Smooth muscle cell (in vitro differentiated cells): ENCODE data around the gene MTG2. TPM values are rescaled to one million over a fixed set of nuclear protein-coding genes. Genes with fewer than 3 reads are reported as not detected.

Source experiments
- DNase-seq: peaks from one replicate; lab custom pipeline; 2025; ENCODE audit not compliant: unreplicated experiment; lab: John Stamatoyannopoulos, UW
- H2AFZ ChIP-seq: fragments of 200-600 bp; sonication (generic); 2 replicates; pipeline ENCODE4 v1.6.0; 2016; ENCODE audit warnings: antibody characterized with exemption, low read depth, mild to moderate bottlenecking
- H3F3A ChIP-seq: fragments of 200-600 bp; sonication (generic); 2 replicates; pipeline ENCODE4 v1.6.0; 2017; ENCODE audit warnings: antibody characterized with exemption, low read depth
- H3K27ac ChIP-seq: fragments of 200-600 bp; sonication (generic); 2 replicates; pipeline ENCODE4 v1.5.1; 2016; ENCODE audit warnings: low read depth, mild to moderate bottlenecking
- H3K27me3 ChIP-seq: fragments of 200-600 bp; sonication (generic); 2 replicates; pipeline ENCODE4 v1.6.1; 2016; ENCODE audit warnings: low read depth, mild to moderate bottlenecking
- H3K36me3 ChIP-seq: fragments of 200-600 bp; sonication (generic); 2 replicates; pipeline ENCODE4 v1.5.1; 2016; ENCODE audit warnings: low read depth
- H3K4me1 ChIP-seq: fragments of 200-600 bp; sonication (generic); 2 replicates; pipeline ENCODE4 v1.5.1; 2016; ENCODE audit warnings: low read depth
- H3K4me2 ChIP-seq: fragments of 200-600 bp; sonication (generic); 2 replicates; pipeline ENCODE4 v1.6.0; 2016; ENCODE audit warnings: mild to moderate bottlenecking
- H3K4me3 ChIP-seq: fragments of 200-600 bp; sonication (generic); 2 replicates; pipeline ENCODE4 v1.5.1; 2016; ENCODE audit warnings: mild to moderate bottlenecking
- H3K79me2 ChIP-seq: fragments of 200-600 bp; sonication (generic); 2 replicates; pipeline ENCODE4 v1.6.0; 2016; ENCODE audit warnings: low read depth, mild to moderate bottlenecking
- H3K9ac ChIP-seq: fragments of 200-600 bp; sonication (generic); 2 replicates; pipeline ENCODE4 v1.6.0; 2016; ENCODE audit warnings: low read depth
- H3K9me3 ChIP-seq: fragments of 200-600 bp; sonication (generic); replicated peaks from 2 replicates; pipeline ENCODE4 v1.5.1; 2016; ENCODE audit warnings: low read depth
- H4K20me1 ChIP-seq: fragments of 200-600 bp; sonication (generic); 2 replicates; pipeline ENCODE4 v1.6.0; 2016; ENCODE audit warnings: low read depth
- WGBS: methylation state at CpG from one replicate; pipeline ENCODE4 v1.1.7; 2016; ENCODE audit warnings: low lambda C conversion rate; 5-methylcytosine and 5-hydroxymethylcytosine counted together
- polyA plus RNA-seq: library from polyadenylated mRNA; unstranded; fragments of >200 nt; fragmentation: Nextera tagmentation; extraction: Ambion mirVana; gene quantifications from 2 replicates; pipeline ENCODE4 v1.2.1, GENCODE V29; 2016
- total RNA-seq: library from RNA; depleted of rRNA; stranded (reverse); fragments of >200 nt; gene quantifications from 2 replicates; pipeline ENCODE4 v1.2.3, GENCODE V29; 2014
- TF ChIP-seq, protein P1 (sequence below): fragments of 200-600 bp; sonication (generic); IDR thresholded peaks from 2 replicates; pipeline ENCODE4 v1.5.1; 2017; ENCODE audit warnings: borderline replicate concordance, mild to moderate bottlenecking, antibody characterized with exemption; ENCODE audit not compliant: insufficient read depth, poor library complexity, severe bottlenecking

MTG2 gene
- total and polyA plus RNA-seq, 2 experiments from 2014 or later = 17.9 to 21.9 TPM

DNA sequence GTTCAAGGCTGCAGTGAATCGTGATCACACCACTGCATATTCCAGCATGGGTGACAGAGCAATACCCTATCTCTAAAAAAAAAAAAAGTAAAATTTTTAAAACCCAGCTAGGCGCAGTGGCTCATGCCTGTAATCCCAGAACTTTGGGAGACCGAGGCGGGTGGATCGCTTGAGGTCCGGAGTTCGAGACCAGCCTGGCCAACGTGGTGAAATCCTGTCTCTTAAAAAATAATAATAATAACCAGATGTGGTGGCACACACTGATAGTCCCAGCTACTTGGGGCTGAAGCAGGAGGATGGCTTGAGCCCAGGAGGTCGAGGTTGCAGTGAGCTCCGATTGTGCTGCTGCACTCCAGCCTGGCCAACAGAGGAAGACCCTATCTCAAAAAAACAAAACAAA, 13.5 kb downstream of the MTG2 start:
- H3K27ac ChIP-seq = no peak overlapping the region
- H3K36me3 ChIP-seq = peaks cover 10% of the 10 kb centered on the region
- H3K9ac ChIP-seq = no peak overlapping the region
- H3K79me2 ChIP-seq = peaks cover 15% of the 10 kb centered on the region
- H3K4me1 ChIP-seq = no peaks in the 10 kb centered on the region
- no peak overlapping the region for H3K4me2 ChIP-seq
- no peak for DNase-seq
- H3F3A ChIP-seq = no peaks in the 10 kb centered on the region
- H3K9me3 ChIP-seq = no peaks in the 10 kb centered on the region
- no peak overlapping the region for H2AFZ ChIP-seq
- H4K20me1 ChIP-seq = peaks cover 44% of the 10 kb centered on the region
- no peak overlapping the region for H3K4me3 ChIP-seq
- 98% methylated on average over 10 of the region's 10 CpGs for WGBS
- no peaks in the 10 kb centered on the region for H3K27me3 ChIP-seq
- TF ChIP-seq, protein P1, sequence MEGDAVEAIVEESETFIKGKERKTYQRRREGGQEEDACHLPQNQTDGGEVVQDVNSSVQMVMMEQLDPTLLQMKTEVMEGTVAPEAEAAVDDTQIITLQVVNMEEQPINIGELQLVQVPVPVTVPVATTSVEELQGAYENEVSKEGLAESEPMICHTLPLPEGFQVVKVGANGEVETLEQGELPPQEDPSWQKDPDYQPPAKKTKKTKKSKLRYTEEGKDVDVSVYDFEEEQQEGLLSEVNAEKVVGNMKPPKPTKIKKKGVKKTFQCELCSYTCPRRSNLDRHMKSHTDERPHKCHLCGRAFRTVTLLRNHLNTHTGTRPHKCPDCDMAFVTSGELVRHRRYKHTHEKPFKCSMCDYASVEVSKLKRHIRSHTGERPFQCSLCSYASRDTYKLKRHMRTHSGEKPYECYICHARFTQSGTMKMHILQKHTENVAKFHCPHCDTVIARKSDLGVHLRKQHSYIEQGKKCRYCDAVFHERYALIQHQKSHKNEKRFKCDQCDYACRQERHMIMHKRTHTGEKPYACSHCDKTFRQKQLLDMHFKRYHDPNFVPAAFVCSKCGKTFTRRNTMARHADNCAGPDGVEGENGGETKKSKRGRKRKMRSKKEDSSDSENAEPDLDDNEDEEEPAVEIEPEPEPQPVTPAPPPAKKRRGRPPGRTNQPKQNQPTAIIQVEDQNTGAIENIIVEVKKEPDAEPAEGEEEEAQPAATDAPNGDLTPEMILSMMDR = no peak

DNA sequence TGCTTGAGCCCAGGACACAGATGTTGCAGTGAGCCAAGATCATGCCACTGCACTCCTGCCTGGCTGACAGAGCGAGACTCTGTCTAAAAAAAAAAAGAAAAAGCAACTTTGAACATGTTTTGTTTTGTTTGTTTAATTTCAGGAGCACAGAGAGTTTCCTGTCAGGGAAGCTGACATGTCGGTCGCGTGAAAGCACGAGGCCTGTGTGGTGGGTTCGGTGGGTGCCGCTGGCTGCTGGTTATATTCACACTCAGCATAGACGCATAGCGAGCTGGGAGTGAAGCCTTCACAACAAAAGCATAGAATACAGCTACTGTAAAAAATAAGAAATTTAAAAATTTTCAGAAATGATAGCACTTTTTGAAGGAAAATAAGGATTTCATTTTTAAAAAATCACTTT, 14.5 kb downstream of the MTG2 start:
- Histone ChIP-seq H3K4me3 (no peak overlapping the region), H3K9ac (no peak overlapping the region), H2AFZ (no peak overlapping the region), H3F3A (no peaks in the 10 kb centered on the region), H3K27ac (no peak overlapping the region), H3K9me3 (no peaks in the 10 kb centered on the region), H4K20me1 (peaks cover 36% of the 10 kb centered on the region), H3K4me2 (no peak overlapping the region), H3K4me1 (no peaks in the 10 kb centered on the region), H3K36me3 (peaks cover 10% of the 10 kb centered on the region), H3K79me2 (peaks cover 10% of the 10 kb centered on the region), H3K27me3 (no peaks in the 10 kb centered on the region)
- no peak for DNase-seq
- 87% methylated on average over 9 of the region's 9 CpGs for WGBS
- TF ChIP-seq, protein P1 = no peak

DNA sequence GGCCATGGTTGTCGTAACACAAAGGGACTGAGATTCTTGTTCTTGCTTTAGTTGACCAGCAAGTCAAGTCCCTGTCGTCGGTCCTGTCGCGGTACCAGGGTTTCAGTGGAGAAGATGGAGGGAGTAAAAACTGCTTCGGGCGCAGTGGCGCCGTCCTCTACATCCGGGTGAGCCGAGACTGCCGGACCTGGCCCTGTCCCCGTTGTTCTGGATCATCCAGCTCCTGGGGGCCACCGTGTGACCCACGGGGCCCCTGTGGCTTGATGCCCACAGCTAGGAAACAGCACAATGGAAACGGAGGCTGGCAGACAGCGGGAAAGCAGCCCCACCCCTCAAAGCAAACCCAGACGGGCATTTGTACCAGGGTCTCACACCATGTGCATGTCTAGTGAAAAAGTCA, 15.0 kb downstream of the MTG2 start:
- no peaks in the 10 kb centered on the region for H3K27me3 ChIP-seq

DNA sequence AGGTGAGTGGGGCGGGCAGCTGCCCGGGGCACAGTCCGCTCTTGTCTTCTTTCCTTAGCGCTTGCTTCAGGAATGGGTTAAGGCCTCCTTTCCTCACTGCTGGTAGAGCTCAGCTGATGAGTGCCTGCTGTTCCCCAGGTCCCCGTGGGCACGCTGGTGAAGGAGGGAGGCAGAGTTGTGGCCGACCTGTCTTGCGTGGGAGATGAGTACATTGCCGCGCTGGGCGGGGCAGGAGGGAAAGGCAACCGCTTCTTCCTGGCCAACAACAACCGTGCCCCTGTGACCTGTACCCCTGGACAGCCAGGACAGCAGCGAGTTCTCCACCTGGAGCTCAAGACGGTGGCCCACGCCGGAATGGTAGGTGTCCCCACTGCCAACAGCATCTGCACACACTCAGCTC, 15.7 kb downstream of the MTG2 start:
- no peaks in the 10 kb centered on the region for H3F3A ChIP-seq
- peaks cover 2% of the 10 kb centered on the region for H3K79me2 ChIP-seq
- TF ChIP-seq, protein P1 = no peak
- no peak overlapping the region for H3K4me3 ChIP-seq
- H3K4me1 ChIP-seq = no peaks in the 10 kb centered on the region
- no peaks in the 10 kb centered on the region for H3K9me3 ChIP-seq
- H3K36me3 ChIP-seq = peaks cover 10% of the 10 kb centered on the region
- WGBS = 98% methylated on average over 17 of the region's 17 CpGs
- no peaks in the 10 kb centered on the region for H3K27me3 ChIP-seq
- H3K4me2 ChIP-seq = no peak overlapping the region
- no peak overlapping the region for H3K27ac ChIP-seq
- DNase-seq = no peak
- H4K20me1 ChIP-seq = peaks cover 24% of the 10 kb centered on the region
- no peak overlapping the region for H3K9ac ChIP-seq
- no peak overlapping the region for H2AFZ ChIP-seq

More for the DNA sequence above, 15.0 kb downstream of the MTG2 start:
- H3K27ac ChIP-seq = no peak overlapping the region
- H3F3A ChIP-seq = no peaks in the 10 kb centered on the region
- H3K79me2 ChIP-seq = peaks cover 7% of the 10 kb centered on the region
- no peak overlapping the region for H3K9ac ChIP-seq
- no peaks in the 10 kb centered on the region for H3K9me3 ChIP-seq
- H4K20me1 ChIP-seq = peaks cover 31% of the 10 kb centered on the region
- no peak overlapping the region for H3K4me2 ChIP-seq
- H3K4me3 ChIP-seq = no peak overlapping the region
- TF ChIP-seq, protein P1 = no peak
- H3K36me3 ChIP-seq = peaks cover 10% of the 10 kb centered on the region
- 97% methylated on average over 18 of the region's 18 CpGs for WGBS
- no peaks in the 10 kb centered on the region for H3K4me1 ChIP-seq
- no peak overlapping the region for H2AFZ ChIP-seq
- DNase-seq = no peak
